GM20431 (cell line): ENCODE results near the gene SNRK.

Experiments
- in situ Hi-C: fragments of 300-500 bp; cut with MseI, MboI; formaldehyde crosslinking; loops from one replicate; pipeline ENCODE4 v1.15.0; 2020; ENCODE audit warnings: low sequenced_read_pairs; ENCODE audit not compliant: unreplicated experiment

The SNRK gene

GRCh38 chr3:43304126-43304525 is 17.8 kb downstream of the SNRK start:
- in situ Hi-C loops = no loop called here

GRCh38 chr3:43307226-43307625 is 20.9 kb downstream of the SNRK start:
- in situ Hi-C loops = no loop called here

GRCh38 chr3:43307649-43308048 is 21.3 kb downstream of the SNRK start:
- in situ Hi-C loops = no loop called here

- in situ Hi-C loops = no loop called here
Observed at GRCh38 chr3:43309372-43310305, 23.3 kb downstream of the SNRK start.

GRCh38 chr3:43316783-43317460 is 30.6 kb downstream of the SNRK start:
- in situ Hi-C loops = no loop called here

- in situ Hi-C loops = no loop called here
Observed at GRCh38 chr3:43317461-43318316, 31.3 kb downstream of the SNRK start.

GRCh38 chr3:43319376-43319775 is 33.0 kb downstream of the SNRK start:
- in situ Hi-C loops = no loop called here

GRCh38 chr3:43319794-43320193 is 33.5 kb downstream of the SNRK start:
- in situ Hi-C loops = no loop called here

GRCh38 chr3:43320288-43320687 is 33.9 kb downstream of the SNRK start:
- in situ Hi-C loops = no loop called here

GRCh38 chr3:43323541-43323940 is 37.2 kb downstream of the SNRK start:
- in situ Hi-C loops = no loop called here

- in situ Hi-C loops = no loop called here
Observed at GRCh38 chr3:43326891-43327581, 40.7 kb downstream of the SNRK start.

GRCh38 chr3:43327582-43327979 is 41.2 kb downstream of the SNRK start:
- in situ Hi-C loops = no loop called here

- in situ Hi-C loops = no loop called here
Observed at GRCh38 chr3:43328653-43329052, 42.3 kb downstream of the SNRK start.

GRCh38 chr3:43330981-43331380 is 44.6 kb downstream of the SNRK start:
- in situ Hi-C loops = no loop called here

GRCh38 chr3:43331381-43331780 is 45.0 kb downstream of the SNRK start:
- in situ Hi-C loops = no loop called here

- in situ Hi-C loops = no loop called here
Observed at GRCh38 chr3:43334976-43335375, 48.6 kb downstream of the SNRK start.

- in situ Hi-C loops = no loop called here
Observed at GRCh38 chr3:43335799-43336198, 49.5 kb downstream of the SNRK start.

GRCh38 chr3:43338295-43338694 is 52.0 kb downstream of the SNRK start:
- in situ Hi-C loops = no loop called here

GRCh38 chr3:43340403-43340802 is 54.1 kb downstream of the SNRK start:
- in situ Hi-C loops = no loop called here

GRCh38 chr3:43341788-43342187 is 55.4 kb downstream of the SNRK start:
- in situ Hi-C loops = no loop called here
